T-cell (primary cell): ENCODE measurements around the gene SRRM3. TPM values are rescaled to one million over a fixed set of nuclear protein-coding genes. Genes with fewer than 3 reads are reported as not detected.
A peak's percentile ranks its signal among the peaks of the same experiment; 100 is the strongest.

Experiments used
- ATAC-seq, 4 experiments: fragments of 200-7000 bp in 3 of 4; fragments of 150-1000 bp in 1 of 4; cut with Tn5 transposase; replicated peaks in 1 of 4; 1 replicate in 3 of 4; 2 replicates in 1 of 4; pipeline ENCODE4 v1.10.0; 2021; ENCODE audit warnings: moderate library complexity in 3 of 4, mild to moderate bottlenecking in 2 of 4, moderate number of reproducible peaks in 1 of 4
- CTCF ChIA-PET, 2 donors: fragments of 300-600 bp; sonication (Branson Sonifier 250); formaldehyde crosslinking; loops; one replicate each; lab custom pipeline; 2022; ENCODE audit warnings: antibody characterized with exemption in 2 of 2; lab: Charles Lee
- POLR2A ChIA-PET, 2 donors: fragments of 300-600 bp; sonication (Branson Sonifier 250); formaldehyde crosslinking; loops; one replicate each; lab custom pipeline; 2022; ENCODE audit warnings: antibody characterized with exemption in 2 of 2; lab: Charles Lee
- DNase-seq, 35 experiments: peaks; one replicate each; pipeline versions ENCODE4 v3.0.0 to v3.0.0-alpha.2; 2013 to 2023
- H3K27ac ChIP-seq: one replicate; pipeline ENCODE4 v1.5.1; 2013; ENCODE audit warnings: low read length
- H3K27me3 ChIP-seq, 2 experiments: replicated peaks in 1 of 2; 1 replicate in 1 of 2; 2 replicates in 1 of 2; pipeline versions ENCODE4 v1.6.1 to v1.7.0; 2013; ENCODE audit warnings: low read length in 1 of 2, mixed read lengths in 1 of 2; ENCODE audit not compliant: control insufficient read depth in 2 of 2, insufficient read depth in 2 of 2; ENCODE audit errors: extremely low read depth in 1 of 2
- H3K36me3 ChIP-seq, 2 donors: 1 replicate in 1 of 2; 2 replicates in 1 of 2; pipeline versions ENCODE4 v1.6.1 to v1.7.0; 2013; ENCODE audit warnings: low read length in 1 of 2; ENCODE audit not compliant: control insufficient read depth in 2 of 2, insufficient read depth in 1 of 2; ENCODE audit errors: extremely low read depth in 1 of 2
- H3K4me1 ChIP-seq, 2 experiments: 1 replicate in 1 of 2; 2 replicates in 1 of 2; pipeline versions ENCODE4 v1.6.1 to v1.7.0; 2013; ENCODE audit warnings: low read length in 2 of 2, mixed read lengths in 1 of 2; ENCODE audit not compliant: insufficient read depth in 2 of 2, control insufficient read depth in 1 of 2; ENCODE audit errors: extremely low read depth in 1 of 2
- H3K4me3 ChIP-seq, 2 donors: 1 replicate in 1 of 2; 2 replicates in 1 of 2; pipeline versions ENCODE4 v1.5.1 to v1.7.0; 2013; ENCODE audit warnings: mild to moderate bottlenecking in 2 of 2, low read length in 1 of 2, moderate library complexity in 1 of 2; ENCODE audit not compliant: control insufficient read depth in 1 of 2; ENCODE audit errors: extremely low read depth in 1 of 2
- H3K9me3 ChIP-seq: 2 replicates; pipeline ENCODE4 v1.7.0; 2013
- H3K27ac Mint-ChIP-seq, 2 donors: one replicate each; pipeline ENCODE4 v1.8.0; 2020 to 2021; ENCODE audit warnings: mild to moderate bottlenecking in 2 of 2, mixed read lengths in 2 of 2
- H3K27me3 Mint-ChIP-seq, 2 donors: one replicate each; pipeline ENCODE4 v1.8.0; 2021 to 2022; ENCODE audit warnings: mixed read lengths in 2 of 2
- H3K36me3 Mint-ChIP-seq: one replicate; pipeline ENCODE4 v1.8.0; 2021; ENCODE audit warnings: mixed read lengths
- H3K4me1 Mint-ChIP-seq, 3 donors: one replicate each; pipeline ENCODE4 v1.8.0; 2020 to 2022; ENCODE audit warnings: mixed read lengths in 3 of 3, mild to moderate bottlenecking in 1 of 3
- H3K4me3 Mint-ChIP-seq, 3 donors: one replicate each; pipeline ENCODE4 v1.8.0; 2020 to 2022; ENCODE audit warnings: mild to moderate bottlenecking in 3 of 3, mixed read lengths in 3 of 3, moderate library complexity in 3 of 3
- H3K9me3 Mint-ChIP-seq, 3 donors: one replicate each; pipeline ENCODE4 v1.8.0; 2020 to 2022; ENCODE audit warnings: mixed read lengths in 3 of 3
- WGBS: methylation state at CpG from one replicate; pipeline ENCODE4 v1.1.5; 2013; ENCODE audit warnings: missing lambda C conversion rate; ENCODE audit not compliant: insufficient coverage; 5-methylcytosine and 5-hydroxymethylcytosine counted together
- total RNA-seq, 35 experiments: library from RNA in 6 of 35; stranded (reverse) in 6 of 35; fragments of 120-200 nt in 1 of 35; gene quantifications; one replicate each; pipeline versions ENCODE4 v1.2.1 to v1.2.4 and lab custom pipeline; 2013 to 2026

Gene SRRM3
- total RNA-seq, 5 donors from 2014 or later (not counting 1 experiment from before 2014, with no cell fraction given), result not detected

DNA sequence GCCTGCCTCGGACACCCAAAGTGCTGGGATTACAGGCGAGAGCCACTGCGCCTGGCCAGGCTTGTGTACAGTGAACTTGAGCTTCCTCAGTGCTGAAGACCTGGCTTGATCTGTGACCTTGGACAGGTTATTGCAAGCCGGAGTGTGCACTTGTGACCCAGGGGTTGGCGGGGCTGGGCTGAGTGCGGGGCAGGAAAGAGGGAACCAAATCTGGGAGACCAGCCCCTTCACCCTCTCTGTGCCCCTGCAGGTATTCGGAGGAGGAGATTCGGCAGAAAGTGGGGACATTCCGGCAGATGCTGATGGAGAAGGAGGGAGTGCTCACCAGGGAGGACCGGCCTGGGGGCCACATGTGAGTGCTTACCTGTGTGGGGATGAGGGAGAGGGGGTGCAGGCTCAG, 46.2 kb downstream of the SRRM3 start:
- no peak overlapping the region for H3K27ac ChIP-seq
- POLR2A ChIA-PET, result no interaction called here
- Mint-ChIP-seq H3K36me3 (no peaks in the 10 kb centered on the region), H3K4me3 (no peak overlapping the region), H3K4me1 (no peaks in the 10 kb centered on the region), H3K27ac (no peak overlapping the region), H3K27me3 (peaks cover 8 to 10% of the 10 kb centered on the region in 2 donors), H3K9me3 (no peaks in the 10 kb centered on the region)
- ATAC-seq (no peak), DNase-seq (no peak)
- 91% methylated on average over 9 of the region's 10 CpGs for WGBS
- no peaks in the 10 kb centered on the region for H3K36me3 ChIP-seq
- CTCF ChIA-PET, result no interaction called here
- no peaks in the 10 kb centered on the region for H3K9me3 ChIP-seq
- H3K4me1 ChIP-seq, result no peaks in the 10 kb centered on the region
- H3K4me3 ChIP-seq, result no peak overlapping the region
- peaks cover 0 to 30% of the 10 kb centered on the region in 2 experiments for H3K27me3 ChIP-seq

- ChIA-PET POLR2A (no interaction called here), CTCF (no interaction called here)
- Histone ChIP-seq H3K4me3 (no peak overlapping the region), H3K9me3 (no peaks in the 10 kb centered on the region), H3K4me1 (no peaks in the 10 kb centered on the region), H3K36me3 (no peaks in the 10 kb centered on the region), H3K27me3 (peaks cover 0 to 11% of the 10 kb centered on the region in 2 experiments), H3K27ac (no peak overlapping the region)
- no peaks in the 10 kb centered on the region for H3K9me3 Mint-ChIP-seq
- no peak for ATAC-seq
- H3K27ac Mint-ChIP-seq, result no peak overlapping the region
- H3K4me1 Mint-ChIP-seq, result no peaks in the 10 kb centered on the region
- H3K36me3 Mint-ChIP-seq, result no peaks in the 10 kb centered on the region
- 95% methylated on average over 5 of the region's 6 CpGs for WGBS
- DNase-seq, result no peak
- peaks cover 9% of the 10 kb centered on the region in 2 donors for H3K27me3 Mint-ChIP-seq
- H3K4me3 Mint-ChIP-seq, result no peak overlapping the region
These were observed 50.3 kb downstream of the SRRM3 start for GRCh38 chr7:76252021-76252420.

DNA sequence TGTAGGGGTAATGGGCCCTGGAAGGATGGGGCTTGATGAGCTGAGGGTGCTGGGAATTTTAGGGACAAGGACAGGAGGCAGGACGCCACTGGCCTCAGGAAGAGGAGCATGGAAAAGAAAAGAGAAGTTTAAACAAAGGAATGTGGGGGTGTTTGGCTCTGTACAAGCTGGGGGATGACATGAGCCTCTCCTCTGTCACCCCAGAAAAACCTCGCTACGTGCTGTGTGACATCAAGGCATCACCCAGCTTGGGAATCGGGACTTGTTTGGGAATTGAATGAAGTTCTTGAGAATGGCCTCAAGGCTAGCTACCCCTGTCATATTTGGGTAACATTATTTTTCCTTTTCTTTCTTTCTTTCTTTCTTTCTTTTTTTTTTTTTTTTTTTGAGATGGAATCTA, 53.1 kb downstream of the SRRM3 start:
- no peaks in the 10 kb centered on the region for H3K36me3 Mint-ChIP-seq
- Histone ChIP-seq H3K27ac (no peak overlapping the region), H3K9me3 (no peaks in the 10 kb centered on the region), H3K4me3 (no peak overlapping the region), H3K27me3 (peaks cover 0 to 33% of the 10 kb centered on the region in 2 experiments), H3K36me3 (no peaks in the 10 kb centered on the region), H3K4me1 (peaks cover 0 to 4% of the 10 kb centered on the region in 2 experiments)
- peaks cover 20 to 27% of the 10 kb centered on the region in 2 donors for H3K27me3 Mint-ChIP-seq
- 55% methylated on average over 2 of the region's 4 CpGs for WGBS
- peaks cover 0 to 2% (median 0%) of the 10 kb centered on the region in 3 donors for H3K4me1 Mint-ChIP-seq
- H3K4me3 Mint-ChIP-seq, result no peak overlapping the region
- ATAC-seq (no peak), DNase-seq (no peak)
- no peak overlapping the region for H3K27ac Mint-ChIP-seq
- ChIA-PET POLR2A (interaction anchor here in 1 of 2 donors (0.6 kb wide), 2 partner anchors 62 to 65 kb away, joined by 3 to 5 read pairs; no protein-coding TSS in a partner anchor), CTCF (interaction anchor here in 1 of 2 donors (0.6 kb wide), 2 partner anchors 78 to 451 kb away, joined by 3 to 4 read pairs; no protein-coding TSS in a partner anchor)
- no peaks in the 10 kb centered on the region for H3K9me3 Mint-ChIP-seq

DNA sequence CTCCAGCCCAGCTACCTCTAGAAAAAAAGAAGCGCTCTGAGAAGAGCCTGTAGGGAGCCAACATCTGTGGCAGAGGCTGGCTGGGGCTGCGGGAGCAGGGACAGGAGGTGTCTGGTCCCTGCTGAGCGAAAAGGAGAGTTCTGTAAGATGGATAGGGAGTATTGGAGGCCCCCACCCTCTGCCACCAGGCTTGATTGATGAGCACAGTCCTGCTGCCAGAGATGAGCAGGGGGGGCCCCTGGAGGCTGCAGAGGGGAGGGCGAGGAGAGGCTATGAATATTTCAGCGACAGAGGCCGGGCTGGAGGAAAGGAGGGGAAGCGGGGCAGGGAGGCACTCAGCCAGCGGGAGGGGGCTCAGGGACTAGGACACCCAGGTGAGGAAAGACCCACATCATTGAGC, 56.3 kb downstream of the SRRM3 start:
- Histone ChIP-seq H3K27me3 (peaks cover 0 to 54% of the 10 kb centered on the region in 2 experiments), H3K4me3 (no peak overlapping the region), H3K9me3 (no peaks in the 10 kb centered on the region), H3K4me1 (peaks cover 0 to 12% of the 10 kb centered on the region in 2 experiments), H3K36me3 (no peaks in the 10 kb centered on the region), H3K27ac (no peak overlapping the region)
- Mint-ChIP-seq H3K4me3 (no peak overlapping the region), H3K27ac (no peak overlapping the region), H3K9me3 (no peaks in the 10 kb centered on the region), H3K27me3 (peaks cover 30 to 40% of the 10 kb centered on the region in 2 donors), H3K4me1 (peaks cover 0 to 2% (median 0%) of the 10 kb centered on the region in 3 donors), H3K36me3 (no peaks in the 10 kb centered on the region)
- DNase-seq (no peak), ATAC-seq (no peak)
- WGBS, result 63% methylated on average over 5 of the region's 8 CpGs
- CTCF ChIA-PET, result no interaction called here
- POLR2A ChIA-PET, result interaction anchor here in 1 of 2 donors (0.7 kb wide), 1 partner anchor 97 kb away, joined by 8 read pairs; no protein-coding TSS in a partner anchor

DNA sequence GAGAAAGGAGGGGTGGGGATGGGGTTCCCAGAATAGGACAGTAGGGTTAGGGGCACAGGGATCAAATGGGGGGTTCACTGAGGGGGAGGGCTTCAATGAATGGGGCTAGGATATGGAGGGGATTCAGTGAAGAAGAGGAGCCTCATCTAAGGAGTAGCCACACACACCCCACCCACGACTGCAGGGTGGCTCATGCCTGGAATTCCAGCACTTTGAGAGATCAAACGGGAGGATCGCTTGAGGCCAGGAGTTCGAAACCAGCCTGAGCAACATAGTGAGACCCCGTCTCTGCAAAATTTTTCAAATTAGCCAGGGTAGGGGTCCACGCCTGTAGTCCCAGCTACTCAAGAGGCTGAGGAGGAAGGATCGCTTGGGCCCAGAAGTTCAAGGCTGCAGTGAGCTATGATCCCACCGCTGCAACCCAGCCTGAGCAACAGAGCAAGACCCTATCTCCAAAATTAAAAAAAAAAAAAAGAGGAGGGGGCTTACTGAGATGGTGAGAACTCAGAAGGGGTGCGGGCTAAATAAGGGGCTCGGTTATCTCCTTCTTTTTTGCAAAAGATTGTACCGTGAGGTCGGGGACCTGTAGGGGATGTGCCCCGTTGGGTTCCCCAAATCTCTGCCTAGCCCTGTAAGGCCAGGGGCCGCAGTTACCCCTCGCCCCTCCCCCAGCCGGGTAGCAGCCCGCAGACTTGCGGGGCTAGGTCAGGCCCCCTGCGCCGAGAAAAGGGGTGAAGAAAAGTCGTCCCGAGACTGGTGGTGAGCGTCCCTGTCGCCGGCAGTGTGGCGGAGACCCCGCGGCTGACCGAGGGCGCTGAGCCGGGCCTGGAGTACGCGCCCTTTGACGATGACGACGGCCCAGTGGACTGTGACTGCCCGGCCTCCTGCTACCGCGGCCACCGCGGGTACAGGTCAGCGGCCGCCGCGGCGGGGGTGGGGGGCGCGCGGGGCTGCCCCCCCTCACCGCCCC, 57.7 kb downstream of the SRRM3 start:
- Histone ChIP-seq H3K4me1 (peaks cover 0 to 12% of the 10 kb centered on the region in 2 experiments), H3K27ac (no peak overlapping the region), H3K27me3 (peaks cover 0 to 58% of the 10 kb centered on the region in 2 experiments), H3K9me3 (no peaks in the 10 kb centered on the region), H3K36me3 (no peaks in the 10 kb centered on the region), H3K4me3 (no peak overlapping the region)
- DNase-seq (no peak), ATAC-seq (no peak)
- 24% methylated on average over 32 of the region's 50 CpGs for WGBS
- H3K36me3 Mint-ChIP-seq, result no peaks in the 10 kb centered on the region
- peaks cover 34 to 47% of the 10 kb centered on the region in 2 donors for H3K27me3 Mint-ChIP-seq
- H3K4me3 Mint-ChIP-seq, result peak overlapping the region in 1 of 3 donors; percentile 56
- POLR2A ChIA-PET, result no interaction called here
- CTCF ChIA-PET, result interaction anchor here in 1 of 2 donors (0.7 kb wide), 2 partner anchors 53 to 134 kb away, joined by 4 read pairs; no protein-coding TSS in a partner anchor
- peak overlapping the region in 1 of 2 donors; percentile 36 for H3K27ac Mint-ChIP-seq
- H3K4me1 Mint-ChIP-seq, result peaks cover 0 to 2% (median 0%) of the 10 kb centered on the region in 3 donors
- no peaks in the 10 kb centered on the region for H3K9me3 Mint-ChIP-seq

- ATAC-seq (peak; percentile 64 to 80 (median 72)), DNase-seq (peak in 33 of 35 experiments; percentile 8 to 63 (median 40))
- Mint-ChIP-seq H3K27ac (no peak overlapping the region), H3K36me3 (no peaks in the 10 kb centered on the region), H3K27me3 (peaks cover 35 to 52% of the 10 kb centered on the region in 2 donors), H3K4me1 (peaks cover 0 to 2% (median 0%) of the 10 kb centered on the region in 3 donors), H3K4me3 (peak overlapping the region in 1 of 3 donors; percentile 30), H3K9me3 (no peaks in the 10 kb centered on the region)
- no peaks in the 10 kb centered on the region for H3K9me3 ChIP-seq
- H3K36me3 ChIP-seq, result no peaks in the 10 kb centered on the region
- H3K27ac ChIP-seq, result no peak overlapping the region
- ChIA-PET CTCF (interaction anchor here in 1 of 2 donors (0.7 kb wide), 2 partner anchors 52 to 133 kb away, joined by 4 read pairs; no protein-coding TSS in a partner anchor), POLR2A (no interaction called here)
- H3K4me1 ChIP-seq, result peaks cover 0 to 12% of the 10 kb centered on the region in 2 experiments
- 9% methylated on average over 13 of the region's 28 CpGs for WGBS
- peak overlapping the region in 1 of 2 donors; percentile 23 for H3K4me3 ChIP-seq
- peaks cover 0 to 64% of the 10 kb centered on the region in 2 experiments for H3K27me3 ChIP-seq
These were observed 58.5 kb downstream of the SRRM3 start for GRCh38 chr7:76260171-76260703.
